ENCODE measurements around the gene TRIM52.

- TF ChIP-seq POLR2A (IDR thresholded peaks at IDR 0.05; ENCODE audit: low read length) (no peak), GATA1 (IDR thresholded peaks at IDR 0.05; ENCODE audit: low read depth, low read length) (no peak)
Observed at GRCh38 chr5:181283347-181283746, 22.4 kb upstream of the TRIM52 start.
